Hepatocyte (in vitro differentiated cells): Measurements from ENCODE around the gene IL21R. TPM values are rescaled to one million over a fixed set of nuclear protein-coding genes. Genes with fewer than 3 reads are reported as not detected.

Experiments
- DNase-seq: peaks from one replicate; pipeline ENCODE4 v3.0.0-alpha.2; 2016; ENCODE audit warnings: low spot score
- H2AFZ ChIP-seq: fragments of 200-600 bp; sonication (generic); 2 replicates; pipeline ENCODE4 v1.6.0; 2016; ENCODE audit warnings: antibody characterized with exemption, mild to moderate bottlenecking
- H3K27ac ChIP-seq: fragments of 200-600 bp; sonication (generic); 2 replicates; pipeline ENCODE4 v1.5.1; 2016; ENCODE audit warnings: mild to moderate bottlenecking
- H3K27me3 ChIP-seq: fragments of 200-600 bp; sonication (generic); 2 replicates; pipeline ENCODE4 v1.6.1; 2016
- H3K36me3 ChIP-seq: fragments of 200-600 bp; sonication (generic); replicated peaks from 2 replicates; pipeline ENCODE4 v1.5.1; 2016; ENCODE audit warnings: low read depth; ENCODE audit not compliant: insufficient read depth
- H3K4me1 ChIP-seq: fragments of 200-600 bp; sonication (generic); 2 replicates; pipeline ENCODE4 v1.5.1; 2016; ENCODE audit warnings: mild to moderate bottlenecking, moderate library complexity; ENCODE audit not compliant: insufficient read depth
- H3K4me2 ChIP-seq: fragments of 200-600 bp; sonication (generic); 2 replicates; pipeline ENCODE4 v1.6.0; 2016
- H3K4me3 ChIP-seq: fragments of 200-600 bp; sonication (generic); 2 replicates; pipeline ENCODE4 v1.5.1; 2016; ENCODE audit warnings: mild to moderate bottlenecking
- H3K79me2 ChIP-seq: fragments of 200-600 bp; sonication (generic); 2 replicates; pipeline ENCODE4 v1.6.0; 2017; ENCODE audit warnings: mild to moderate bottlenecking
- H3K9me2 ChIP-seq: fragments of 200-600 bp; sonication (generic); replicated peaks from 2 replicates; pipeline ENCODE4 v1.6.0; 2017; ENCODE audit warnings: mild to moderate bottlenecking; ENCODE audit not compliant: insufficient read depth
- H3K9me3 ChIP-seq: fragments of 200-600 bp; sonication (generic); 2 replicates; pipeline ENCODE4 v1.5.1; 2016; ENCODE audit warnings: low read depth, mild to moderate bottlenecking
- H4K20me1 ChIP-seq: fragments of 200-600 bp; sonication (generic); 2 replicates; pipeline ENCODE4 v1.6.0; 2016; ENCODE audit warnings: mild to moderate bottlenecking; ENCODE audit not compliant: insufficient read depth, poor library complexity, severe bottlenecking
- EZH2 ChIP-seq: fragments of 200-600 bp; sonication (generic); IDR thresholded peaks from 2 replicates; pipeline ENCODE4 v1.6.1; 2016; ENCODE audit warnings: antibody characterized with exemption, mild to moderate bottlenecking, borderline replicate concordance
- EZH2phosphoT487 ChIP-seq: fragments of 200-600 bp; sonication (generic); IDR thresholded peaks from one replicate; pipeline ENCODE4 v1.6.1; 2018; ENCODE audit warnings: antibody characterized with exemption, mild to moderate bottlenecking, low read depth, moderate library complexity; ENCODE audit not compliant: unreplicated experiment, severe bottlenecking
- WGBS: methylation state at CpG from one replicate; pipeline ENCODE4 v1.1.6; 2016; ENCODE audit warnings: low lambda C conversion rate; ENCODE audit errors: missing lambda C conversion rate; 5-methylcytosine and 5-hydroxymethylcytosine counted together
- polyA plus RNA-seq: library from polyadenylated mRNA; unstranded; fragments of >200 nt; fragmentation: Nextera tagmentation; extraction: Ambion mirVana; gene quantifications from 2 replicates; pipeline ENCODE4 v1.2.1, GENCODE V29; 2016
- total RNA-seq: library from RNA; depleted of rRNA; stranded (reverse); fragments of >200 nt; gene quantifications from 2 replicates; pipeline ENCODE4 v1.2.3, GENCODE V29; 2014
- TF ChIP-seq, protein P1 (sequence below): fragments of 200-600 bp; sonication (generic); IDR thresholded peaks from 2 replicates; pipeline ENCODE4 v1.5.1; 2016; ENCODE audit warnings: antibody characterized with exemption, mild to moderate bottlenecking; ENCODE audit not compliant: poor library complexity

IL21R gene
- total and polyA plus RNA-seq, 2 experiments from 2014 or later, result 0.10 TPM; not detected in 1

DNA sequence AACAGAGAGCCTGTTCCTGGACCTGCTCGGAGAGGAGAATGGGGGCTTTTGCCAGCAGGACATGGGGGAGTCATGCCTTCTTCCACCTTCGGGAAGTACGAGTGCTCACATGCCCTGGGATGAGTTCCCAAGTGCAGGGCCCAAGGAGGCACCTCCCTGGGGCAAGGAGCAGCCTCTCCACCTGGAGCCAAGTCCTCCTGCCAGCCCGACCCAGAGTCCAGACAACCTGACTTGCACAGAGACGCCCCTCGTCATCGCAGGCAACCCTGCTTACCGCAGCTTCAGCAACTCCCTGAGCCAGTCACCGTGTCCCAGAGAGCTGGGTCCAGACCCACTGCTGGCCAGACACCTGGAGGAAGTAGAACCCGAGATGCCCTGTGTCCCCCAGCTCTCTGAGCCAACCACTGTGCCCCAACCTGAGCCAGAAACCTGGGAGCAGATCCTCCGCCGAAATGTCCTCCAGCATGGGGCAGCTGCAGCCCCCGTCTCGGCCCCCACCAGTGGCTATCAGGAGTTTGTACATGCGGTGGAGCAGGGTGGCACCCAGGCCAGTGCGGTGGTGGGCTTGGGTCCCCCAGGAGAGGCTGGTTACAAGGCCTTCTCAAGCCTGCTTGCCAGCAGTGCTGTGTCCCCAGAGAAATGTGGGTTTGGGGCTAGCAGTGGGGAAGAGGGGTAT lies 39.3 kb upstream of the IL21R start:
- Histone ChIP-seq H3K9me2 (no peaks in the 10 kb centered on the region), H3K36me3 (no peaks in the 10 kb centered on the region), H4K20me1 (no peaks in the 10 kb centered on the region), H3K27me3 (no peaks in the 10 kb centered on the region), H2AFZ (no peak overlapping the region), H3K4me1 (peaks cover 15% of the 10 kb centered on the region), H3K4me3 (no peak overlapping the region), H3K27ac (no peak overlapping the region), H3K79me2 (no peaks in the 10 kb centered on the region), H3K9me3 (no peaks in the 10 kb centered on the region), H3K4me2 (no peak overlapping the region)
- TF ChIP-seq EZH2 (no peak), EZH2phosphoT487 (no peak)
- TF ChIP-seq, protein P1, sequence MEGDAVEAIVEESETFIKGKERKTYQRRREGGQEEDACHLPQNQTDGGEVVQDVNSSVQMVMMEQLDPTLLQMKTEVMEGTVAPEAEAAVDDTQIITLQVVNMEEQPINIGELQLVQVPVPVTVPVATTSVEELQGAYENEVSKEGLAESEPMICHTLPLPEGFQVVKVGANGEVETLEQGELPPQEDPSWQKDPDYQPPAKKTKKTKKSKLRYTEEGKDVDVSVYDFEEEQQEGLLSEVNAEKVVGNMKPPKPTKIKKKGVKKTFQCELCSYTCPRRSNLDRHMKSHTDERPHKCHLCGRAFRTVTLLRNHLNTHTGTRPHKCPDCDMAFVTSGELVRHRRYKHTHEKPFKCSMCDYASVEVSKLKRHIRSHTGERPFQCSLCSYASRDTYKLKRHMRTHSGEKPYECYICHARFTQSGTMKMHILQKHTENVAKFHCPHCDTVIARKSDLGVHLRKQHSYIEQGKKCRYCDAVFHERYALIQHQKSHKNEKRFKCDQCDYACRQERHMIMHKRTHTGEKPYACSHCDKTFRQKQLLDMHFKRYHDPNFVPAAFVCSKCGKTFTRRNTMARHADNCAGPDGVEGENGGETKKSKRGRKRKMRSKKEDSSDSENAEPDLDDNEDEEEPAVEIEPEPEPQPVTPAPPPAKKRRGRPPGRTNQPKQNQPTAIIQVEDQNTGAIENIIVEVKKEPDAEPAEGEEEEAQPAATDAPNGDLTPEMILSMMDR, result no peak
- 92% methylated on average over 16 of the region's 16 CpGs for WGBS
- no peak for DNase-seq

DNA sequence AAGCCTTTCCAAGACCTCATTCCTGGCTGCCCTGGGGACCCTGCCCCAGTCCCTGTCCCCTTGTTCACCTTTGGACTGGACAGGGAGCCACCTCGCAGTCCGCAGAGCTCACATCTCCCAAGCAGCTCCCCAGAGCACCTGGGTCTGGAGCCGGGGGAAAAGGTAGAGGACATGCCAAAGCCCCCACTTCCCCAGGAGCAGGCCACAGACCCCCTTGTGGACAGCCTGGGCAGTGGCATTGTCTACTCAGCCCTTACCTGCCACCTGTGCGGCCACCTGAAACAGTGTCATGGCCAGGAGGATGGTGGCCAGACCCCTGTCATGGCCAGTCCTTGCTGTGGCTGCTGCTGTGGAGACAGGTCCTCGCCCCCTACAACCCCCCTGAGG lies 38.7 kb upstream of the IL21R start:
- Histone ChIP-seq H3K36me3 (no peaks in the 10 kb centered on the region), H3K27ac (peak overlapping the region; percentile 72), H3K27me3 (no peaks in the 10 kb centered on the region), H3K4me2 (no peak overlapping the region), H3K9me3 (no peaks in the 10 kb centered on the region), H3K79me2 (no peaks in the 10 kb centered on the region), H3K4me1 (peaks cover 15% of the 10 kb centered on the region), H4K20me1 (no peaks in the 10 kb centered on the region), H2AFZ (no peak overlapping the region), H3K4me3 (no peak overlapping the region), H3K9me2 (no peaks in the 10 kb centered on the region)
- TF ChIP-seq EZH2phosphoT487 (no peak), EZH2 (no peak)
- TF ChIP-seq, protein P1, result no peak
- 84% methylated on average over 5 of the region's 5 CpGs for WGBS
- DNase-seq, result no peak

DNA sequence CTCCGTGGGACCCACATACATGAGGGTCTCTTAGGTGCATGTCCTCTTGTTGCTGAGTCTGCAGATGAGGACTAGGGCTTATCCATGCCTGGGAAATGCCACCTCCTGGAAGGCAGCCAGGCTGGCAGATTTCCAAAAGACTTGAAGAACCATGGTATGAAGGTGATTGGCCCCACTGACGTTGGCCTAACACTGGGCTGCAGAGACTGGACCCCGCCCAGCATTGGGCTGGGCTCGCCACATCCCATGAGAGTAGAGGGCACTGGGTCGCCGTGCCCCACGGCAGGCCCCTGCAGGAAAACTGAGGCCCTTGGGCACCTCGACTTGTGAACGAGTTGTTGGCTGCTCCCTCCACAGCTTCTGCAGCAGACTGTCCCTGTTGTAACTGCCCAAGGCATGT lies 38.2 kb upstream of the IL21R start:
- no peak for TF ChIP-seq EZH2phosphoT487
- TF ChIP-seq, protein P1, result no peak
- no peak for TF ChIP-seq EZH2
- no peaks in the 10 kb centered on the region for H3K36me3 ChIP-seq
- no peaks in the 10 kb centered on the region for H3K27me3 ChIP-seq
- H2AFZ ChIP-seq, result no peak overlapping the region
- H3K9me2 ChIP-seq, result no peaks in the 10 kb centered on the region
- no peak overlapping the region for H3K4me3 ChIP-seq
- WGBS, result 89% methylated on average over 9 of the region's 9 CpGs
- H3K4me2 ChIP-seq, result no peak overlapping the region
- no peaks in the 10 kb centered on the region for H3K9me3 ChIP-seq
- peaks cover 15% of the 10 kb centered on the region for H3K4me1 ChIP-seq
- H4K20me1 ChIP-seq, result no peaks in the 10 kb centered on the region
- H3K27ac ChIP-seq, result peak overlapping the region; percentile 72
- peak; percentile 40 for DNase-seq
- no peaks in the 10 kb centered on the region for H3K79me2 ChIP-seq
